ENCODE results near the gene TTC21A. TPM values are rescaled to one million over a fixed set of nuclear protein-coding genes. Genes with fewer than 3 reads are reported as not detected.

Gene TTC21A
- total RNA-seq, 1 donor from 2014 or later: 3.9 TPM

DNA sequence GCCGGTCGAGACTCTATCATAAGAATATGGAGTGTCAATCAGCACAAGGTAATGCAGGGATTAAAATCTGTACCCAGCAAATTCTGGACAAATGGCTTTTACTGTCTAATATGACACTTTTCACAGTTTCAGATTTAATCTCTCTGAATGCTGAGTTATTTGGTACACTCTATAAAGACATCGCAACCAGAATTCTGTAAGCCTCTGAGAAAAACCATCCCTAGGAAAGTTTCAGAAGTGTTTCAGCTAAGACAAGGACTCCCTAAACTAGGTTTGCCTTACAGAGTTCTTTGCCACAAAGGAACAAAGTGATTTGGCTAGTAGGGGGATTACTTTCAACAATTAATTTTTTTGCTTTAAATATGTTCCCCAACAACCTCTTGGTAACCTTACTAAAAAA, 44.3 kb upstream of the TTC21A start:
- Histone ChIP-seq H3K4me2 (ENCODE audit: low read length) (no peak overlapping the region), H3K27me3 (ENCODE audit: insufficient read depth, low read length) (no peaks in the 10 kb centered on the region), H3K79me2 (ENCODE audit: insufficient read depth, low read length) (peaks cover 49% of the 10 kb centered on the region), H3K9ac (ENCODE audit: low read length) (no peak overlapping the region), H2AFZ (ENCODE audit: low read depth, low read length) (no peak overlapping the region), H3K4me3 (ENCODE audit: insufficient read depth, low read depth, low read length) (no peak overlapping the region), H3K36me3 (ENCODE audit: insufficient read depth, low read length) (peaks cover 4% of the 10 kb centered on the region), H3K4me1 (ENCODE audit: insufficient read depth, low read length) (peaks cover 3% of the 10 kb centered on the region), H3K9me3 (ENCODE audit: insufficient read depth, low read depth, low read length) (no peaks in the 10 kb centered on the region), H3K27ac (ENCODE audit: low read depth, low read length) (no peak overlapping the region), H4K20me1 (ENCODE audit: insufficient read depth, low read length) (peaks cover 19% of the 10 kb centered on the region)
- H3K27ac Mint-ChIP-seq (ENCODE audit: unreplicated experiment): no peak overlapping the region
- H3K9me3 Mint-ChIP-seq (ENCODE audit: unreplicated experiment): no peaks in the 10 kb centered on the region
- no peak for DNase-seq (ENCODE audit: low read depth)
- H3K36me3 Mint-ChIP-seq (ENCODE audit: low read depth, unreplicated experiment): peaks cover 9% of the 10 kb centered on the region
- no peak overlapping the region for H3K4me3 Mint-ChIP-seq (ENCODE audit: unreplicated experiment)
- FAIRE-seq: no peak
- peaks cover 19% of the 10 kb centered on the region for H3K4me1 Mint-ChIP-seq (ENCODE audit: low read depth, unreplicated experiment)
- TF ChIP-seq, protein P1, sequence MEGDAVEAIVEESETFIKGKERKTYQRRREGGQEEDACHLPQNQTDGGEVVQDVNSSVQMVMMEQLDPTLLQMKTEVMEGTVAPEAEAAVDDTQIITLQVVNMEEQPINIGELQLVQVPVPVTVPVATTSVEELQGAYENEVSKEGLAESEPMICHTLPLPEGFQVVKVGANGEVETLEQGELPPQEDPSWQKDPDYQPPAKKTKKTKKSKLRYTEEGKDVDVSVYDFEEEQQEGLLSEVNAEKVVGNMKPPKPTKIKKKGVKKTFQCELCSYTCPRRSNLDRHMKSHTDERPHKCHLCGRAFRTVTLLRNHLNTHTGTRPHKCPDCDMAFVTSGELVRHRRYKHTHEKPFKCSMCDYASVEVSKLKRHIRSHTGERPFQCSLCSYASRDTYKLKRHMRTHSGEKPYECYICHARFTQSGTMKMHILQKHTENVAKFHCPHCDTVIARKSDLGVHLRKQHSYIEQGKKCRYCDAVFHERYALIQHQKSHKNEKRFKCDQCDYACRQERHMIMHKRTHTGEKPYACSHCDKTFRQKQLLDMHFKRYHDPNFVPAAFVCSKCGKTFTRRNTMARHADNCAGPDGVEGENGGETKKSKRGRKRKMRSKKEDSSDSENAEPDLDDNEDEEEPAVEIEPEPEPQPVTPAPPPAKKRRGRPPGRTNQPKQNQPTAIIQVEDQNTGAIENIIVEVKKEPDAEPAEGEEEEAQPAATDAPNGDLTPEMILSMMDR (IDR thresholded peaks at IDR 0.05; ENCODE audit: insufficient read depth, low read depth, low read length): no peak
- no peak for TF ChIP-seq EZH2 (IDR thresholded peaks at IDR 0.05; ENCODE audit: insufficient read depth, low read length)
- no peaks in the 10 kb centered on the region for H3K27me3 Mint-ChIP-seq (ENCODE audit: low read depth, unreplicated experiment)

DNA sequence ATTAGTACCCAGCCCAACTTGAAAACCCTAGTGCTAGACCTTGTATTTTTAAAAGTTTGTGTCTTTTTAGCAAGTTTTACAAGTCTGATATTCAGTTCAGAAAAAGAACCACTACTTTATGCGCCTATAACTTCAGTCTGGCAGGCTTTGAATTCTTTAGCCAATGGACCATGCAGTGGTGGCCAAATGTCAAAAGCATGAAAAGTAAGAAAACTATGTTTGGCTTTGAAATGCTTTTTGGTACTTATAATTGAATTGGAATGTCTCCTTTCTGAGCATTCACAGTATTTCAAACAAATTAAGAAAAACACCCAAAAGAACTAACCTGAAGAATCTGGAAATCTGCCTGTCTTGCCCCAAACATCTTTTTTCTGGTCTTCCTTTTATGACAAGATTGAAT, 42.8 kb upstream of the TTC21A start:
- H3K4me2 ChIP-seq (ENCODE audit: low read length): peak overlapping the region; percentile 63
- peaks cover 34% of the 10 kb centered on the region for H3K79me2 ChIP-seq (ENCODE audit: insufficient read depth, low read length)
- H3K27ac Mint-ChIP-seq (ENCODE audit: unreplicated experiment): no peak overlapping the region
- H3K4me1 ChIP-seq (ENCODE audit: insufficient read depth, low read length): peaks cover 3% of the 10 kb centered on the region
- H3K27me3 ChIP-seq (ENCODE audit: insufficient read depth, low read length): no peaks in the 10 kb centered on the region
- no peak overlapping the region for H2AFZ ChIP-seq (ENCODE audit: low read depth, low read length)
- no peak for TF ChIP-seq EZH2 (IDR thresholded peaks at IDR 0.05; ENCODE audit: insufficient read depth, low read length)
- TF ChIP-seq, protein P1 (IDR thresholded peaks at IDR 0.05; ENCODE audit: insufficient read depth, low read depth, low read length): no peak
- H3K27ac ChIP-seq (ENCODE audit: low read depth, low read length): peak overlapping the region; percentile 61
- H3K4me3 Mint-ChIP-seq (ENCODE audit: unreplicated experiment): no peak overlapping the region
- no peaks in the 10 kb centered on the region for H3K9me3 ChIP-seq (ENCODE audit: insufficient read depth, low read depth, low read length)
- peak; percentile 37 for FAIRE-seq
- DNase-seq (ENCODE audit: low read depth): peak; percentile 82
- H3K27me3 Mint-ChIP-seq (ENCODE audit: low read depth, unreplicated experiment): no peaks in the 10 kb centered on the region
- peaks cover 7% of the 10 kb centered on the region for H3K36me3 Mint-ChIP-seq (ENCODE audit: low read depth, unreplicated experiment)
- H3K36me3 ChIP-seq (ENCODE audit: insufficient read depth, low read length): peaks cover 4% of the 10 kb centered on the region
- H4K20me1 ChIP-seq (ENCODE audit: insufficient read depth, low read length): peaks cover 19% of the 10 kb centered on the region
- H3K4me3 ChIP-seq (ENCODE audit: insufficient read depth, low read depth, low read length): no peak overlapping the region
- peak overlapping the region; percentile 49 for H3K9ac ChIP-seq (ENCODE audit: low read length)
- H3K9me3 Mint-ChIP-seq (ENCODE audit: unreplicated experiment): no peaks in the 10 kb centered on the region
- H3K4me1 Mint-ChIP-seq (ENCODE audit: low read depth, unreplicated experiment): peaks cover 19% of the 10 kb centered on the region

DNA sequence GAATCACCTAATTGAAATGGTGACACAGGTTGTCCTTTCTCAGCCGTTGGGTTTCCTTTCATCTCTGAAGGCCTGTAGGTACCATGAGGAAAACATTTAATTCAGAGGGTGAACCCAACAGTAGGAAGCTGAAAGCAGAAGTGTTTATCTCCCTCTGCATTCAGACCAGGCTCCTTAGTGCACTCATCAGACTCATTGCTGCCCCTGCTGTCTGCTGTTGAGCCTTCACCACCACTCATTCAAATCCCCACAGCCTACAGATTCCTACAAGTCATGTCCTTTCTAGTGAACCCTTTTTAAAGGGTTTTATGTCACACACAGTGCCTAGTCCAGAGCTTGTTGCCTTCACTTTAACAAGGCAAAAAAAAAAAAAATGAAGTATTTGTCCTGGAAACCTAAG, 42.3 kb upstream of the TTC21A start:
- H3K79me2 ChIP-seq (ENCODE audit: insufficient read depth, low read length): peaks cover 29% of the 10 kb centered on the region
- H3K4me1 ChIP-seq (ENCODE audit: insufficient read depth, low read length): peaks cover 3% of the 10 kb centered on the region
- FAIRE-seq: peak; percentile 74
- H4K20me1 ChIP-seq (ENCODE audit: insufficient read depth, low read length): peaks cover 19% of the 10 kb centered on the region
- peaks cover 4% of the 10 kb centered on the region for H3K36me3 ChIP-seq (ENCODE audit: insufficient read depth, low read length)
- Mint-ChIP-seq H3K4me1 (ENCODE audit: low read depth, unreplicated experiment) (peaks cover 19% of the 10 kb centered on the region), H3K27ac (ENCODE audit: unreplicated experiment) (no peak overlapping the region), H3K36me3 (ENCODE audit: low read depth, unreplicated experiment) (peaks cover 7% of the 10 kb centered on the region), H3K4me3 (ENCODE audit: unreplicated experiment) (no peak overlapping the region), H3K27me3 (ENCODE audit: low read depth, unreplicated experiment) (no peaks in the 10 kb centered on the region), H3K9me3 (ENCODE audit: unreplicated experiment) (no peaks in the 10 kb centered on the region)
- no peaks in the 10 kb centered on the region for H3K27me3 ChIP-seq (ENCODE audit: insufficient read depth, low read length)
- H2AFZ ChIP-seq (ENCODE audit: low read depth, low read length): no peak overlapping the region
- peak overlapping the region; percentile 63 for H3K4me2 ChIP-seq (ENCODE audit: low read length)
- peak; percentile 46 for DNase-seq (ENCODE audit: low read depth)
- no peak overlapping the region for H3K4me3 ChIP-seq (ENCODE audit: insufficient read depth, low read depth, low read length)
- peak overlapping the region; percentile 49 for H3K9ac ChIP-seq (ENCODE audit: low read length)
- TF ChIP-seq EZH2 (IDR thresholded peaks at IDR 0.05; ENCODE audit: insufficient read depth, low read length): no peak
- TF ChIP-seq, protein P1 (IDR thresholded peaks at IDR 0.05; ENCODE audit: insufficient read depth, low read depth, low read length): peak; percentile 50
- H3K9me3 ChIP-seq (ENCODE audit: insufficient read depth, low read depth, low read length): no peaks in the 10 kb centered on the region
- peak overlapping the region; percentile 61 for H3K27ac ChIP-seq (ENCODE audit: low read depth, low read length)

All from astrocyte (in vitro differentiated cells and primary cell).